Measurements from ENCODE around the gene CFAP90.

DNA sequence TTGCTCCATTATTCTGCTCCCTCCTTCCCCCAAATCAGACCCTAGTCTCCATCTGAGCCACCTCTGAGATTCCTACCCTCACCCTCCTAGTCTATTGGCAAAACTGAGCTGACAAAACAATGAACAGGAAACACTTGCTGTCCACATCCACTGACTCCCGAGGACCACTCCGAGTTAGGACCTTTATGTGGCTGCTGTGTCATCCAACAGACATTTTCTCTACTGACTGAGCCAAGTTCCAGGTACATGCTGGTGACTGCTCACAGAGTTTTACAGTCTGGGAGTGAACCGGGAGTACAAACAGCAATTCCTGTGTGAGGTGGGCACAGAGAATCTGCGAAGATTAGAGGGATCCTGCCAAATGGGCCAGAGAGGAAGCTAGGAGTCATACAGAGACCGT, 39.2 kb downstream of the CFAP90 start:
- TF ChIP-seq, protein P1, sequence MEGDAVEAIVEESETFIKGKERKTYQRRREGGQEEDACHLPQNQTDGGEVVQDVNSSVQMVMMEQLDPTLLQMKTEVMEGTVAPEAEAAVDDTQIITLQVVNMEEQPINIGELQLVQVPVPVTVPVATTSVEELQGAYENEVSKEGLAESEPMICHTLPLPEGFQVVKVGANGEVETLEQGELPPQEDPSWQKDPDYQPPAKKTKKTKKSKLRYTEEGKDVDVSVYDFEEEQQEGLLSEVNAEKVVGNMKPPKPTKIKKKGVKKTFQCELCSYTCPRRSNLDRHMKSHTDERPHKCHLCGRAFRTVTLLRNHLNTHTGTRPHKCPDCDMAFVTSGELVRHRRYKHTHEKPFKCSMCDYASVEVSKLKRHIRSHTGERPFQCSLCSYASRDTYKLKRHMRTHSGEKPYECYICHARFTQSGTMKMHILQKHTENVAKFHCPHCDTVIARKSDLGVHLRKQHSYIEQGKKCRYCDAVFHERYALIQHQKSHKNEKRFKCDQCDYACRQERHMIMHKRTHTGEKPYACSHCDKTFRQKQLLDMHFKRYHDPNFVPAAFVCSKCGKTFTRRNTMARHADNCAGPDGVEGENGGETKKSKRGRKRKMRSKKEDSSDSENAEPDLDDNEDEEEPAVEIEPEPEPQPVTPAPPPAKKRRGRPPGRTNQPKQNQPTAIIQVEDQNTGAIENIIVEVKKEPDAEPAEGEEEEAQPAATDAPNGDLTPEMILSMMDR (IDR thresholded peaks at IDR 0.05; ENCODE audit: poor library complexity, severe bottlenecking): no peak
- no peak for TF ChIP-seq POLR2AphosphoS5 (IDR thresholded peaks at IDR 0.05)
- TF ChIP-seq EP300 (conservative IDR thresholded peaks at IDR 0.05; ENCODE audit: poor library complexity, severe bottlenecking): no peak
- TF ChIP-seq, protein P2, sequence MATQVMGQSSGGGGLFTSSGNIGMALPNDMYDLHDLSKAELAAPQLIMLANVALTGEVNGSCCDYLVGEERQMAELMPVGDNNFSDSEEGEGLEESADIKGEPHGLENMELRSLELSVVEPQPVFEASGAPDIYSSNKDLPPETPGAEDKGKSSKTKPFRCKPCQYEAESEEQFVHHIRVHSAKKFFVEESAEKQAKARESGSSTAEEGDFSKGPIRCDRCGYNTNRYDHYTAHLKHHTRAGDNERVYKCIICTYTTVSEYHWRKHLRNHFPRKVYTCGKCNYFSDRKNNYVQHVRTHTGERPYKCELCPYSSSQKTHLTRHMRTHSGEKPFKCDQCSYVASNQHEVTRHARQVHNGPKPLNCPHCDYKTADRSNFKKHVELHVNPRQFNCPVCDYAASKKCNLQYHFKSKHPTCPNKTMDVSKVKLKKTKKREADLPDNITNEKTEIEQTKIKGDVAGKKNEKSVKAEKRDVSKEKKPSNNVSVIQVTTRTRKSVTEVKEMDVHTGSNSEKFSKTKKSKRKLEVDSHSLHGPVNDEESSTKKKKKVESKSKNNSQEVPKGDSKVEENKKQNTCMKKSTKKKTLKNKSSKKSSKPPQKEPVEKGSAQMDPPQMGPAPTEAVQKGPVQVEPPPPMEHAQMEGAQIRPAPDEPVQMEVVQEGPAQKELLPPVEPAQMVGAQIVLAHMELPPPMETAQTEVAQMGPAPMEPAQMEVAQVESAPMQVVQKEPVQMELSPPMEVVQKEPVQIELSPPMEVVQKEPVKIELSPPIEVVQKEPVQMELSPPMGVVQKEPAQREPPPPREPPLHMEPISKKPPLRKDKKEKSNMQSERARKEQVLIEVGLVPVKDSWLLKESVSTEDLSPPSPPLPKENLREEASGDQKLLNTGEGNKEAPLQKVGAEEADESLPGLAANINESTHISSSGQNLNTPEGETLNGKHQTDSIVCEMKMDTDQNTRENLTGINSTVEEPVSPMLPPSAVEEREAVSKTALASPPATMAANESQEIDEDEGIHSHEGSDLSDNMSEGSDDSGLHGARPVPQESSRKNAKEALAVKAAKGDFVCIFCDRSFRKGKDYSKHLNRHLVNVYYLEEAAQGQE (IDR thresholded peaks at IDR 0.05; ENCODE audit: borderline replicate concordance): no peak
- no peak for TF ChIP-seq RAD21 (conservative IDR thresholded peaks at IDR 0.05)
- no peak for TF ChIP-seq EZH2 (IDR thresholded peaks at IDR 0.05; ENCODE audit: borderline replicate concordance, insufficient read depth, low read length, poor library complexity, severe bottlenecking)
- TF ChIP-seq MXI1 (conservative IDR thresholded peaks at IDR 0.05; ENCODE audit: poor library complexity, severe bottlenecking): no peak
- TF ChIP-seq SMC3 (conservative IDR thresholded peaks at IDR 0.05; ENCODE audit: poor library complexity): no peak
- no peak for TF ChIP-seq TAF1 (IDR thresholded peaks at IDR 0.05; ENCODE audit: low read depth)

Data from neural cell (in vitro differentiated cells).